GM21717 (cell line): ENCODE measurements around the gene OSBPL3.

Source experiments
- ATAC-seq: cut with Tn5 transposase; IDR thresholded peaks from one replicate; pipeline ENCODE4 v1.9.1; 2021; ENCODE audit warnings: mild to moderate bottlenecking, moderate library complexity; ENCODE audit not compliant: unreplicated experiment

Gene OSBPL3

DNA sequence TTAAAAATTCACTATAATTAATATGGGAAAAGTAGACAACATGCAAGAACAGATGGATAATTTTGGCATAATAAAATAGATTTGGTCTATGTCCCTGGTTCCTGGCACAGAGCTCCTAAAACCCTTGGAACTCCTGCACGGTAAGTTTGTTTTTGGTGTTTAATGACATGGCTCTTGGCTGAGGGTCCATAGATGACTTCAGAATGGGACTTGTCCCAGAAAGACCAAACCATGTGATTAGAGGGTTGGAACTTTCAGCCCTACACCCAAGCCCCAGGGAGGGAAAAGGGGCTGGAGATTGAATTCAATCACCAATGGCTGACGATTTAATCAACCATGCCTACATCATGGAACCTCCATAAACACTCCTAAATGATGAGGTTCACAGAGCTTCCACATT lies 210.1 kb downstream of the OSBPL3 start:
- ATAC-seq = no peak

DNA sequence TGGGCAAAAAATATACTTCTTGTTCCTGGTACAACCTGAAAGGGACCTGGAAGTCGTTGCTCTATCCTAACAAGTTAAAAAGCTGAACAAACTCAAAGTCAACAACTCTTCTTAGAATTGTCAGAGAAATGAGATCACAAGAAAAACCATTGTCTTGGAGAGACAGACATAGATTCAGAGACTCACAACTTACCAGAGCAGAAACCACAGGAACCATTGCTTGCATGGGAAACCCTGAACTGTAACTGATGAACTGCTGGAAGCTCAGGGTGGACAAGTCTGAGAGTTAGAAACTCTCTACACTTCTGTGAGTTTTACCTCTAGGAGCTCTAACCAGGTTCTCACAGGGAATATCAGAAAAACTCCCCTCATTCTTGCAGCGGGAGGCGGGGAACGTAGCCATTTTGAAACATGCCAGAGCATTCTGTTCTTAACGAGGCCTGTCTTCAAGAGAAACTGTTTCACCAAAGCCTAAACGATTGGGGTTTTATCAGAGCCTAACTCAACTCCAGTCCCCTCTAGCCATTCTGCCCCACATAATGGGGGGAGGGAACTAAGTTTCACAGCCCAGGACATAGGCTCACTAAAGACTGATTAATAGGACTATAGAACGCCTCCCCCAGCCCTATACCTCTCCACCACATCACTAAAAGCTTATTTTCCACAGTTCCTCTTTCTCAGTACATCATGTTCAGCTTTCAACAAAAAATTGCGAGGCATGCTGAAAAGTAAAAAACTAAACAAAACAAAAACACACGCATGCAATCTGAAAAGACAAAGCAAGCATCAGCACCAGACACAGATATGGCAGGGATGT lies 210.8 kb downstream of the OSBPL3 start:
- ATAC-seq = no peak

GRCh38 chr7:24767878-24768569 lies 212.0 kb downstream of the OSBPL3 start:
- no peak for ATAC-seq

- no peak for ATAC-seq
Measured at GRCh38 chr7:24764972-24765744, 214.8 kb downstream of the OSBPL3 start.

GRCh38 chr7:24764011-24764410 lies 216.0 kb downstream of the OSBPL3 start:
- ATAC-seq = no peak

DNA sequence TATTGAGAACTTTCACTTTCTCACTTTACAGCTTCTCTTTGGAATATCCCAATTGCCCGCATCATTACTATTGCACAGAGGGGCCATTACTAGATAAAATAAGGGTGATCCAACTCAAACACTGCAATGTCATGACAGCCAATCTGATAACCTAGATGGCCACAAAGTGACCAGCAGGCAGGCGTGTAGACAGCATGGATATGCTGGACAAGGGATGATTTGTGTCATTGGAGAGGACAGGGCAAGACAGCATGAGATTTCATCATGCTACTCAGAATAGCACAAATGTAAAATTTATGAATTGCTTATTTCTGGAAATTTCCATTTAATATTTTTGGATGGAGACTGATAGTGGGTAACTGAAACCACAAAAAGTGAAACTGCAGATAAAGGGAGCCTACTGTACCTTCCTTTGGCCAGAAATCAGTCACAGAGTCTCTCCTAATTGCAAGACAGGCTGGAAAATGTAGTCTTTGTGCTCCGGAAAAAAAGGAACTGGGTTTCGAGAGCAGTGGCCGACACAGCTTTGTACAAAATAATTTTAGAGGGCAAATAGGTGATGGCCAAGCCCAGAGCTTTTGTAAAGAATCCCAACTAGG lies 216.6 kb downstream of the OSBPL3 start:
- no peak for ATAC-seq

- no peak for ATAC-seq
Measured at GRCh38 chr7:24762771-24763170, 217.2 kb downstream of the OSBPL3 start.

- no peak for ATAC-seq
Measured at GRCh38 chr7:24760968-24761367, 219.0 kb downstream of the OSBPL3 start.

- peak; percentile 54 for ATAC-seq
Measured at GRCh38 chr7:24757353-24758275, 222.4 kb downstream of the OSBPL3 start, which contains the start of gene GSDME. Gene GSDME, minus strand, starts transcription at chr7:24757464. Its CDS starts 7,690 bp downstream, at chr7:24749774.

- ATAC-seq = no peak
Measured at GRCh38 chr7:24756545-24757352, 223.2 kb downstream of the OSBPL3 start.

- peak; percentile 73 for ATAC-seq
Measured at GRCh38 chr7:24755541-24756407, 224.2 kb downstream of the OSBPL3 start.

- ATAC-seq = no peak
Measured at GRCh38 chr7:24754906-24755506, 225.0 kb downstream of the OSBPL3 start.

DNA sequence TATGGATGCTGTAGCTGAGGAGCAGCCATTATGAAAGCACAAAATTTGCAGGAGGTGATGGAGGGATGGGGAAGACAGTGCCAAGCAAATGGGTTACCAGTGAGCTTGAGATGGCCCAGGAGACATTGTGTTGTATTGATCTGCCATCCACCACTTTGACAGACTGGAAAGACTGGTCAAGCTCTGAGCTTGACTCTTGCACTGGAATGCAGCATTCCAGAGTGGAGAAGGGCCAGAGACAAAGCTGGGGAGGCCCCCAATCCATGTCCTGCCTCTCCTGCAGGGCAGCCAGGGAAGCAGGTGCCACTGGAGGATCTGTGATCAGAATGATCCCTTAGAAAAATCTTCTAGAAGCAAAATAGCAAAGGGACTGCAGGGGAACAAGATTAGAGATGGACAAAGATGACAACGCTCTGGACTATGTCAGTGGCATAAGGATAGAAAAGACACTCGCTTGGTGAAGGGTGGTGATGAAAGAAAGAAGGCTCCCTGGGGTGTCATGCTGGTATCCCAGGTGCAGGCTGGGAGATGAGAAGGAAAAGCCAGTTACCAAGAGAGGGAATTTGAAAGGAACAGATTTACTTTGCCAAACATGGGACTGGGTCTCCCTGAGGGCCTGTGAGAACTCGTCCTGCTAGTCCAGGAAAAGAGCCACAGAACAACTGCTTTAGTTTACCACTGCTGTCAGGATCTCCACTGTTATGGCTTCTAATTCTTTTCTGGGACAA lies 227.7 kb downstream of the OSBPL3 start:
- ATAC-seq = no peak

- ATAC-seq = no peak
Measured at GRCh38 chr7:24751484-24751883, 228.5 kb downstream of the OSBPL3 start.

GRCh38 chr7:24750441-24751055 lies 229.4 kb downstream of the OSBPL3 start:
- no peak for ATAC-seq

GRCh38 chr7:24748521-24748920 lies 231.5 kb downstream of the OSBPL3 start:
- ATAC-seq = no peak
